ENCODE results near the gene AMER3.

DNA sequence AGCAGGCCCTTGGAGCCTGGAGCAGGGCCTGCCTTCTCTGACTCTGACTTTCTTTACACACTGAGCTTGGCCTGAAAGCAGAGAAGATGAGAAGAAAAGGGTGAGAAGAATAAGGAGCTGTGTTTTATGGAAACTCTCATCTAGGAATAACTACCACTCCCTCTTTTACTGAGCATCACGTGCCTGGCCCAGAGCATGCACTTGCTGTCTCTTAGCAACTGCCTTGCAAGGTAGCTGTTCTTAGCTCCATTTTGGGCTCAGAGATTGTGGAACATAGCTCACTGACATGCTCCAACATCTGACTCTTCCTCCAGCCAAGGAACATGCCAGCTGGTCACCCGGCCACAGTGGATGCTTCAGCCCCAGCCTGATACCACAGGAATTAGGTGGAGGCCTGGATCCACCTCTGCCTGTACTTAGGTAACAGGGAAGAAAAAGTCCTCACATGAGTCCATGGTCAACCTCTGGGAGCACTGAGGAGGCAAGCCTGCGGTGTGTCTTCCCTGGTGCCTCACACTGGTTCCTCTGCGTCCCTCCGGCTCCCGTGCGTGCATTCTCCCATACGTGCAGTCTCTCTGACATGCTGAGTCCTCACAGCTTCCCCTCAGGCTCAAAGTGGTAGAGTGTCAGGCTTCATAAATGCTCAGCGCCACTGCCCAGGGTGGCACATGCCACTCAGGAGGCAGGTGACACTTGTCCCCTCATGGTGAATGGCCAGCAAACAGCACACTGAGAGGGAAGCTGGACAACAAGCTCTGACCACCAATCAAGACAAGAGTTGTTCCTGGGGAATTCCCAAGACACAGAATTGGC, 35.7 kb downstream of the AMER3 start:
- no peak for TF ChIP-seq POLR2A (IDR thresholded peaks at IDR 0.05)
- TF ChIP-seq, protein P1, sequence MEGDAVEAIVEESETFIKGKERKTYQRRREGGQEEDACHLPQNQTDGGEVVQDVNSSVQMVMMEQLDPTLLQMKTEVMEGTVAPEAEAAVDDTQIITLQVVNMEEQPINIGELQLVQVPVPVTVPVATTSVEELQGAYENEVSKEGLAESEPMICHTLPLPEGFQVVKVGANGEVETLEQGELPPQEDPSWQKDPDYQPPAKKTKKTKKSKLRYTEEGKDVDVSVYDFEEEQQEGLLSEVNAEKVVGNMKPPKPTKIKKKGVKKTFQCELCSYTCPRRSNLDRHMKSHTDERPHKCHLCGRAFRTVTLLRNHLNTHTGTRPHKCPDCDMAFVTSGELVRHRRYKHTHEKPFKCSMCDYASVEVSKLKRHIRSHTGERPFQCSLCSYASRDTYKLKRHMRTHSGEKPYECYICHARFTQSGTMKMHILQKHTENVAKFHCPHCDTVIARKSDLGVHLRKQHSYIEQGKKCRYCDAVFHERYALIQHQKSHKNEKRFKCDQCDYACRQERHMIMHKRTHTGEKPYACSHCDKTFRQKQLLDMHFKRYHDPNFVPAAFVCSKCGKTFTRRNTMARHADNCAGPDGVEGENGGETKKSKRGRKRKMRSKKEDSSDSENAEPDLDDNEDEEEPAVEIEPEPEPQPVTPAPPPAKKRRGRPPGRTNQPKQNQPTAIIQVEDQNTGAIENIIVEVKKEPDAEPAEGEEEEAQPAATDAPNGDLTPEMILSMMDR (IDR thresholded peaks at IDR 0.05): no peak

Measured in lower leg skin (tissue), 3 donors.